HG03039 (cell line): ENCODE measurements around the gene CYBRD1.
"Not testable (repeated sequence)": the region's sequence is repeated elsewhere in the genome, so short reads cannot be mapped to it uniquely, and the experiment has no call there.

Experiments
- ATAC-seq: cut with Tn5 transposase; IDR thresholded peaks from one replicate; pipeline ENCODE4 v1.9.1; 2021; ENCODE audit warnings: mild to moderate bottlenecking, moderate library complexity; ENCODE audit not compliant: unreplicated experiment

Gene CYBRD1

GRCh38 chr2:171522052-171522787 is at the start of gene CYBRD1:
TSS of gene CYBRD1 (plus strand) at chr2:171522474. CDS start at chr2:171522546, 72 bp downstream.
- ATAC-seq: peak; percentile 54

GRCh38 chr2:171475979-171476378 is 46.3 kb upstream of the CYBRD1 start:
- ATAC-seq: no peak

GRCh38 chr2:171478345-171478744 is 43.9 kb upstream of the CYBRD1 start:
- ATAC-seq: no peak

GRCh38 chr2:171479154-171479814 is 43.0 kb upstream of the CYBRD1 start:
- ATAC-seq: no peak

GRCh38 chr2:171480908-171481307 is 41.4 kb upstream of the CYBRD1 start:
- no peak for ATAC-seq

- ATAC-seq: no peak
These were observed 40.0 kb upstream of the CYBRD1 start for GRCh38 chr2:171482308-171482707.

- ATAC-seq: no peak
These were observed 39.4 kb upstream of the CYBRD1 start for GRCh38 chr2:171482877-171483276.

GRCh38 chr2:171483793-171484192 is 38.5 kb upstream of the CYBRD1 start:
- ATAC-seq: no peak

- ATAC-seq: no peak
These were observed 37.2 kb upstream of the CYBRD1 start for GRCh38 chr2:171485116-171485515.

- ATAC-seq: no peak
These were observed 35.1 kb upstream of the CYBRD1 start for GRCh38 chr2:171487201-171487600.

- ATAC-seq: no peak
These were observed 34.4 kb upstream of the CYBRD1 start for GRCh38 chr2:171487803-171488259.

- ATAC-seq: no peak
These were observed 31.7 kb upstream of the CYBRD1 start for GRCh38 chr2:171490577-171490976.

- no peak for ATAC-seq
These were observed 31.0 kb upstream of the CYBRD1 start for GRCh38 chr2:171491292-171491691.

- ATAC-seq: no peak
These were observed 29.6 kb upstream of the CYBRD1 start for GRCh38 chr2:171492664-171493063.

GRCh38 chr2:171497664-171498063 is 24.6 kb upstream of the CYBRD1 start:
- ATAC-seq: not testable (repeated sequence)

GRCh38 chr2:171505374-171505773 is 16.9 kb upstream of the CYBRD1 start:
- no peak for ATAC-seq

GRCh38 chr2:171509945-171510731 is 12.1 kb upstream of the CYBRD1 start:
- ATAC-seq: peak; percentile 69

GRCh38 chr2:171512014-171512413 is 10.3 kb upstream of the CYBRD1 start:
- ATAC-seq: no peak

- no peak for ATAC-seq
These were observed 9.5 kb upstream of the CYBRD1 start for GRCh38 chr2:171512683-171513195.

GRCh38 chr2:171513719-171514160 is 8.5 kb upstream of the CYBRD1 start:
- no peak for ATAC-seq

GRCh38 chr2:171514908-171515582 is 7.2 kb upstream of the CYBRD1 start:
- no peak for ATAC-seq
